NCI-H226 (cell line): ENCODE data around the gene NDUFAB1.
"Not testable (repeated sequence)": the region's sequence is repeated elsewhere in the genome, so short reads cannot be mapped to it uniquely, and the experiment has no call there.

ENCODE experiments used
- DNase-seq: peaks from one replicate; pipeline ENCODE4 v3.0.0-alpha.2; 2015

NDUFAB1 gene

GRCh38 chr16:23583271-23583670 is 12.8 kb downstream of the NDUFAB1 start:
- not testable (repeated sequence) for DNase-seq

- no peak for DNase-seq
These were observed 14.4 kb downstream of the NDUFAB1 start for GRCh38 chr16:23581764-23582163.

GRCh38 chr16:23580391-23580790 is 15.7 kb downstream of the NDUFAB1 start:
- DNase-seq = no peak

- no peak for DNase-seq
These were observed 16.7 kb downstream of the NDUFAB1 start for GRCh38 chr16:23579371-23579770.

GRCh38 chr16:23578101-23578830 is 17.9 kb downstream of the NDUFAB1 start:
- DNase-seq = no peak

GRCh38 chr16:23577493-23577892 is 18.6 kb downstream of the NDUFAB1 start:
- DNase-seq = no peak

GRCh38 chr16:23575834-23576233 is 20.3 kb downstream of the NDUFAB1 start:
- no peak for DNase-seq

GRCh38 chr16:23573817-23574216 is 22.3 kb downstream of the NDUFAB1 start:
- no peak for DNase-seq

GRCh38 chr16:23572394-23572793 is 23.7 kb downstream of the NDUFAB1 start:
- no peak for DNase-seq

GRCh38 chr16:23571895-23572294 is 24.2 kb downstream of the NDUFAB1 start:
- DNase-seq = no peak

GRCh38 chr16:23570992-23571632 is 25.0 kb downstream of the NDUFAB1 start:
- no peak for DNase-seq

GRCh38 chr16:23567602-23568001 is 28.5 kb downstream of the NDUFAB1 start:
- no peak for DNase-seq

GRCh38 chr16:23566724-23567123 is 29.4 kb downstream of the NDUFAB1 start:
- DNase-seq = no peak

GRCh38 chr16:23564575-23565363 is 31.3 kb downstream of the NDUFAB1 start:
- DNase-seq = no peak

GRCh38 chr16:23563186-23563585 is 32.9 kb downstream of the NDUFAB1 start:
- no peak for DNase-seq

GRCh38 chr16:23562505-23562904 is 33.6 kb downstream of the NDUFAB1 start:
- no peak for DNase-seq

GRCh38 chr16:23561586-23561985 is 34.5 kb downstream of the NDUFAB1 start:
- DNase-seq = no peak

- no peak for DNase-seq
These were observed 38.1 kb downstream of the NDUFAB1 start for GRCh38 chr16:23557779-23558702.

GRCh38 chr16:23556881-23557778 is 39.0 kb downstream of the NDUFAB1 start, which contains the start of the genes EARS2 and UBFD1:
TSS of gene EARS2 (minus strand) at chr16:23557350. CDS start at chr16:23557343, 7 bp downstream.
TSS of gene UBFD1 (plus strand) at chr16:23557727. CDS start at chr16:23557743, 16 bp downstream.
- DNase-seq = peak; percentile 97

GRCh38 chr16:23554536-23554935 is 41.6 kb downstream of the NDUFAB1 start:
- no peak for DNase-seq

GRCh38 chr16:23552161-23552560 is 44.0 kb downstream of the NDUFAB1 start:
- DNase-seq = no peak
